Measurements from ENCODE around the gene FAM83D.

The FAM83D gene

GRCh38 chr20:38950254-38950653 lies 24.0 kb downstream of the FAM83D start:
- no peaks in the 10 kb centered on the region for H3K4me1 ChIP-seq (ENCODE audit: low read length)
- H3K27ac ChIP-seq (ENCODE audit: low read length) = no peak overlapping the region
- peaks cover 17% of the 10 kb centered on the region; the same call in 1 of the 2 replicates for H3K36me3 ChIP-seq (replicated peaks; ENCODE audit: insufficient read depth, low read length)
- no peak for DNase-seq
- no peaks in the 10 kb centered on the region for H4K20me1 ChIP-seq (ENCODE audit: insufficient read depth, low read length)
- TF ChIP-seq CTCF (IDR thresholded peaks at IDR 0.05; ENCODE audit: low read length) (no peak), EZH2phosphoT487 (IDR thresholded peaks at IDR 0.05; ENCODE audit: low read length) (no peak), EZH2 (optimal IDR thresholded peaks at IDR 0.05; ENCODE audit: low read depth, low read length) (no peak)
- no peaks in the 10 kb centered on the region for H3K9me2 ChIP-seq (replicated peaks; ENCODE audit: insufficient read depth, low read length)
- H3K27me3 ChIP-seq (replicated peaks; ENCODE audit: insufficient read depth, low read length) = no peaks in the 10 kb centered on the region
- no peak overlapping the region for H3K9ac ChIP-seq (ENCODE audit: low read length)
- H3K4me3 ChIP-seq (ENCODE audit: low read length) = no peak overlapping the region
- no peak overlapping the region for H3K4me2 ChIP-seq (ENCODE audit: low read depth, low read length)
- no peak overlapping the region for H2AFZ ChIP-seq (ENCODE audit: low read length)
- peaks cover 23% of the 10 kb centered on the region for H3K79me2 ChIP-seq (ENCODE audit: low read length)
- H3F3A ChIP-seq (ENCODE audit: insufficient read depth, low read length) = no peaks in the 10 kb centered on the region
- H3K9me3 ChIP-seq (replicated peaks; ENCODE audit: insufficient read depth, low read length) = no peaks in the 10 kb centered on the region

DNA sequence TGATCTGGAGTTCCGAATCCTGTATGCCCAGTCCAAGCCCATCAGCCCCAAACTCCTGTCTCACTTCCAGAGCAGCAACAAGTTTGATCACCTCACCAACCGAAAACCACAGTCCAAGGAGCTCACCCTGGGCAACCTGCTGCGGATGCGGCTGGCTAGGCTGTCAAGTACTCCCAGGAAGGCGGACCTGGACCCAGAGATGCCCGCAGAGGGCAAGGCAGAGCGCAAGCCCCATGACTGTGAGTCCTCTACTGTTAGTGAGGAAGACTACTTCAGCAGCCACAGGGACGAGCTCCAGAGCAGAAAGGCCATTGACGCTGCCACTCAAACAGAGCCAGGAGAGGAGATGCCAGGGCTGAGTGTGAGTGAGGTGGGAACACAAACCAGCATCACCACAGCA lies 25.4 kb downstream of the FAM83D start:
- no peak for TF ChIP-seq CTCF (IDR thresholded peaks at IDR 0.05; ENCODE audit: low read length)
- TF ChIP-seq EZH2 (optimal IDR thresholded peaks at IDR 0.05; ENCODE audit: low read depth, low read length) = no peak
- no peak for TF ChIP-seq EZH2phosphoT487 (IDR thresholded peaks at IDR 0.05; ENCODE audit: low read length)
- Histone ChIP-seq H3K9ac (ENCODE audit: low read length) (no peak overlapping the region), H3K4me3 (ENCODE audit: low read length) (no peak overlapping the region), H3K9me3 (replicated peaks; ENCODE audit: insufficient read depth, low read length) (no peaks in the 10 kb centered on the region), H4K20me1 (ENCODE audit: insufficient read depth, low read length) (no peaks in the 10 kb centered on the region), H3K4me1 (ENCODE audit: low read length) (no peaks in the 10 kb centered on the region), H3F3A (ENCODE audit: insufficient read depth, low read length) (peaks cover 3% of the 10 kb centered on the region; the same call in 1 of the 2 replicates), H3K36me3 (replicated peaks; ENCODE audit: insufficient read depth, low read length) (peaks cover 17% of the 10 kb centered on the region; the same call in 1 of the 2 replicates), H2AFZ (ENCODE audit: low read length) (no peak overlapping the region), H3K79me2 (ENCODE audit: low read length) (peaks cover 19% of the 10 kb centered on the region), H3K9me2 (replicated peaks; ENCODE audit: insufficient read depth, low read length) (no peaks in the 10 kb centered on the region), H3K4me2 (ENCODE audit: low read depth, low read length) (no peak overlapping the region), H3K27me3 (replicated peaks; ENCODE audit: insufficient read depth, low read length) (no peaks in the 10 kb centered on the region), H3K27ac (ENCODE audit: low read length) (no peak overlapping the region)
- DNase-seq = no peak

GRCh38 chr20:38952153-38952552 lies 25.9 kb downstream of the FAM83D start:
- H3K9me3 ChIP-seq (replicated peaks; ENCODE audit: insufficient read depth, low read length) = no peaks in the 10 kb centered on the region
- H3K27me3 ChIP-seq (replicated peaks; ENCODE audit: insufficient read depth, low read length) = no peaks in the 10 kb centered on the region
- peaks cover 12% of the 10 kb centered on the region; the same call in 1 of the 2 replicates for H3K36me3 ChIP-seq (replicated peaks; ENCODE audit: insufficient read depth, low read length)
- DNase-seq = no peak
- H3K9me2 ChIP-seq (replicated peaks; ENCODE audit: insufficient read depth, low read length) = no peaks in the 10 kb centered on the region
- no peak overlapping the region for H3K27ac ChIP-seq (ENCODE audit: low read length)
- no peak overlapping the region for H3K9ac ChIP-seq (ENCODE audit: low read length)
- H3K79me2 ChIP-seq (ENCODE audit: low read length) = peaks cover 15% of the 10 kb centered on the region; the same call in 1 of the 2 replicates
- H2AFZ ChIP-seq (ENCODE audit: low read length) = no peak overlapping the region
- H3K4me3 ChIP-seq (ENCODE audit: low read length) = no peak overlapping the region
- TF ChIP-seq EZH2phosphoT487 (IDR thresholded peaks at IDR 0.05; ENCODE audit: low read length) (no peak), CTCF (IDR thresholded peaks at IDR 0.05; ENCODE audit: low read length) (no peak), EZH2 (optimal IDR thresholded peaks at IDR 0.05; ENCODE audit: low read depth, low read length) (no peak)
- H3K4me2 ChIP-seq (ENCODE audit: low read depth, low read length) = no peak overlapping the region
- H4K20me1 ChIP-seq (ENCODE audit: insufficient read depth, low read length) = no peaks in the 10 kb centered on the region
- no peaks in the 10 kb centered on the region for H3K4me1 ChIP-seq (ENCODE audit: low read length)
- peaks cover 5% of the 10 kb centered on the region; the same call in 1 of the 2 replicates for H3F3A ChIP-seq (ENCODE audit: insufficient read depth, low read length)
